A549 (cell line): Measurements from ENCODE around the gene RIMBP2. TPM values are rescaled to one million over a fixed set of nuclear protein-coding genes. Genes with fewer than 3 reads are reported as not detected.

ENCODE experiments used
- ATAC-seq, 2 experiments: fragments of 200-7000 bp in 1 of 2; fragments of >200 bp in 1 of 2; cut with Nextera tagmentation in 1 of 2; cut with Tn5 transposase in 1 of 2; 3 replicates each; pipeline versions ENCODE4 v1.8.0 to v1.9.1; 2018 to 2020; ENCODE audit warnings: mild to moderate bottlenecking in 1 of 2, moderate library complexity in 1 of 2
- CTCF ChIA-PET: fragments of 300-600 bp; sonication (Branson Sonifier 250); formaldehyde crosslinking; extraction: SDS; loops from one replicate; lab custom pipeline; 2021; ENCODE audit warnings: antibody characterized with exemption, inconsistent platforms; lab: Yijun Ruan, JAX
- POLR2A ChIA-PET: fragments of 350-600 bp; formaldehyde crosslinking; extraction: SDS; loops from one replicate; lab custom pipeline; 2021; ENCODE audit warnings: antibody characterized with exemption, inconsistent platforms; lab: Yijun Ruan, JAX
- DNase-seq, 2 experiments: peaks; one replicate each; pipeline versions ENCODE4 v3.0.0 to v3.0.0-alpha.2; 2011 to 2016; ENCODE audit warnings: low read depth in 1 of 2, low spot score in 1 of 2
- FAIRE-seq: peaks from 2 replicates; lab custom pipeline; 2011; peaks lifted over from hg19 to GRCh38; lab: Jason Lieb, UNC
- H3K27ac ChIP-seq, 2 experiments: fragments of >200 bp; sonication (Bioruptor Twin); formaldehyde crosslinking; 3 replicates each; pipeline ENCODE4 v1.5.1; 2016 to 2017
- H3K4me1 ChIP-seq: fragments of >200 bp; sonication (Bioruptor Twin); formaldehyde crosslinking; 3 replicates; pipeline ENCODE4 v1.6.1; 2016
- H3K4me2 ChIP-seq: fragments of >200 bp; sonication (Bioruptor Twin); formaldehyde crosslinking; 3 replicates; pipeline ENCODE4 v1.6.1; 2016
- H3K4me3 ChIP-seq: fragments of >200 bp; sonication (Bioruptor Twin); formaldehyde crosslinking; 3 replicates; pipeline ENCODE4 v1.5.1; 2016
- H3K9me3 ChIP-seq: fragments of >200 bp; sonication (Bioruptor Twin); formaldehyde crosslinking; 3 replicates; pipeline ENCODE4 v1.6.1; 2016
- CBX8 ChIP-seq: fragments of 200-600 bp; sonication (generic); IDR thresholded peaks from 2 replicates; pipeline ENCODE4 v1.6.1; 2016
- CHD4 ChIP-seq: fragments of 200-600 bp; sonication (generic); IDR thresholded peaks from 2 replicates; pipeline ENCODE4 v1.6.1; 2016; ENCODE audit warnings: antibody characterized with exemption, mild to moderate bottlenecking, borderline replicate concordance
- EHF ChIP-seq: fragments of 250-450 bp; sonication (Bioruptor Pico); IDR thresholded peaks from 2 replicates; pipeline ENCODE4 v1.5.0; 2020; ENCODE audit warnings: mild to moderate bottlenecking
- ESRRA ChIP-seq: fragments of 150-350 bp; IDR thresholded peaks from 2 replicates; pipeline ENCODE4 v1.6.1; 2014; ENCODE audit warnings: mild to moderate bottlenecking, low read length, borderline replicate concordance
- FOSB ChIP-seq: fragments of 250-450 bp; sonication (Bioruptor Pico); IDR thresholded peaks from 2 replicates; pipeline ENCODE4 v1.5.0; 2020; ENCODE audit warnings: mild to moderate bottlenecking, moderate library complexity
- FOSL2 ChIP-seq, 2 experiments: fragments of 450-650 bp in 1 of 2; fragments of >200 bp in 1 of 2; sonication (Bioruptor Twin) in 1 of 2; formaldehyde crosslinking; IDR thresholded peaks; 2 replicates each; pipeline versions ENCODE4 v1.5.0 to v1.6.1; 2016 to 2020; ENCODE audit warnings: mild to moderate bottlenecking in 1 of 2, moderate library complexity in 1 of 2
- FOXS1 ChIP-seq: fragments of 250-450 bp; sonication (Bioruptor Pico); IDR thresholded peaks from 2 replicates; pipeline ENCODE4 v1.5.0; 2020; ENCODE audit warnings: mild to moderate bottlenecking, moderate library complexity
- GATA3 ChIP-seq: IDR thresholded peaks from 2 replicates; pipeline ENCODE4 v1.6.1; 2012; ENCODE audit warnings: borderline replicate concordance
- HDAC2 ChIP-seq: fragments of 200-600 bp; sonication (generic); IDR thresholded peaks from 2 replicates; pipeline ENCODE4 v1.6.1; 2016
- HEYL ChIP-seq: fragments of 250-450 bp; sonication (Bioruptor Pico); IDR thresholded peaks from 2 replicates; pipeline ENCODE4 v1.8.0; 2021; ENCODE audit warnings: mild to moderate bottlenecking, moderate library complexity
- HOXA7 ChIP-seq: fragments of 250-450 bp; sonication (Bioruptor Pico); IDR thresholded peaks from 2 replicates; pipeline ENCODE4 v1.5.0; 2020; ENCODE audit warnings: mild to moderate bottlenecking, moderate library complexity
- HOXB13 ChIP-seq: fragments of 250-450 bp; sonication (Bioruptor Pico); IDR thresholded peaks from 2 replicates; pipeline ENCODE4 v1.5.0; 2020; ENCODE audit warnings: low read depth, mild to moderate bottlenecking, moderate library complexity
- HOXB5 ChIP-seq: fragments of 250-450 bp; sonication (Bioruptor Pico); IDR thresholded peaks from 2 replicates; pipeline ENCODE4 v1.5.0; 2020; ENCODE audit warnings: mild to moderate bottlenecking, moderate library complexity
- MAFK ChIP-seq: fragments of 450-650 bp; IDR thresholded peaks from 2 replicates; pipeline ENCODE4 v1.6.1; 2014; ENCODE audit not compliant: partially characterized antibody
- MAZ ChIP-seq: fragments of 150-350 bp; IDR thresholded peaks from 2 replicates; pipeline ENCODE4 v1.6.1; 2014; ENCODE audit warnings: antibody characterized with exemption, low read depth, low read length, borderline replicate concordance
- MYC ChIP-seq: IDR thresholded peaks from 2 replicates; pipeline ENCODE4 v1.6.1; 2012; ENCODE audit warnings: mild to moderate bottlenecking, inconsistent platforms, low read length, improper control_type of control experiment, borderline replicate concordance
- NFE2L2 ChIP-seq: fragments of 150-350 bp; conservative IDR thresholded peaks from 2 replicates; pipeline ENCODE4 v1.6.1; 2014; ENCODE audit warnings: low read length
- RFX5 ChIP-seq: fragments of 450-650 bp; IDR thresholded peaks from 2 replicates; pipeline ENCODE4 v1.7.1; 2014; ENCODE audit warnings: antibody characterized with exemption, mild to moderate bottlenecking, moderate library complexity
- ZC3H11A ChIP-seq: fragments of 450-650 bp; IDR thresholded peaks from 2 replicates; pipeline ENCODE4 v1.6.1; 2014; ENCODE audit warnings: antibody characterized with exemption, mild to moderate bottlenecking
- WGBS: methylation state at CpG from one replicate; pipeline ENCODE4 v1.1.6; 2017; ENCODE audit errors: missing lambda C conversion rate; 5-methylcytosine and 5-hydroxymethylcytosine counted together
- polyA plus RNA-seq, 4 experiments: library from polyadenylated mRNA; depleted of rRNA in 3 of 4; stranded (reverse); fragments of >200 nt; fragmentation: RNase III in 1 of 4; extraction: RNeasy Plus Mini Kit Qiagen cat#74134 plus additional on column Dnase treatment in 1 of 4; gene quantifications; 2 replicates in 3 of 4; 3 replicates in 1 of 4; pipeline ENCODE4 v1.2.3, GENCODE V29; 2011 to 2017
- TF ChIP-seq, protein P1 (sequence below): fragments of >200 bp; sonication (Bioruptor Twin); formaldehyde crosslinking; IDR thresholded peaks from 3 replicates; pipeline ENCODE4 v1.5.1; 2016
- TF ChIP-seq, protein P2 (sequence below): IDR thresholded peaks from 2 replicates; pipeline ENCODE4 v1.6.1; 2012; ENCODE audit warnings: low read depth, borderline replicate concordance
- TF ChIP-seq, protein P3 (sequence below): fragments of 250-450 bp; sonication (Bioruptor Pico); IDR thresholded peaks from 2 replicates; pipeline ENCODE4 v1.5.0; 2021; ENCODE audit warnings: mild to moderate bottlenecking, moderate library complexity, borderline replicate concordance
- TF ChIP-seq, protein P4 (sequence below): fragments of >200 bp; sonication (Bioruptor Twin); formaldehyde crosslinking; IDR thresholded peaks from 3 replicates; pipeline ENCODE4 v1.6.1; 2016
- TF ChIP-seq, protein P5 (sequence below): IDR thresholded peaks from 2 replicates; pipeline ENCODE4 v1.6.1; 2012

The RIMBP2 gene
- polyA plus RNA-seq, 2 of the 4 experiments (the other 2 are of a cell fraction), result not detected

DNA sequence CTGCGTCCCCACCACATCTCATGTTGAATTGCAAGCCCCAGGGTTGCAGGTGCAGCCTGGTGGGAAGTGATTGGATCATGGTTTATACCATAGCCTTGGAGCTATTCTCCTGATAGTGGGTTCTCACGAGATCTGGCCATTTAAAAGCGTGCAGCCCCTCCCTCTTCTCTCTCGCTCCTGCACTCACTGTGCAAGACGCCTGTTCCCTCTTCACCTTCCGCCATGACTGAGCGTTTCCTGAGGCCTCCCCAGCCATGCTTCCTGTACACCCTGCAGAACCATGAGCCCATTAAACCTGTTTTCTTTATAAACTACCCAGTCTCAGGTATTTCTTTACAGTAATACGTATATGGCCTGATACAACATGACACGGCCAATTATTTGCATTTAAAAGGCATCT is 146.6 kb downstream of the RIMBP2 start:
- no peak overlapping the region for H3K4me2 ChIP-seq
- no peak for FAIRE-seq
- POLR2A ChIA-PET, result no interaction called here
- CTCF ChIA-PET, result no interaction called here
- H3K4me1 ChIP-seq, result no peaks in the 10 kb centered on the region
- no peak overlapping the region for H3K4me3 ChIP-seq
- H3K27ac ChIP-seq, result no peak overlapping the region
- no peak for DNase-seq
- peaks cover 6% of the 10 kb centered on the region; the same call in 1 of the 3 replicates for H3K9me3 ChIP-seq
- WGBS, result 25% methylated on average over 9 of the region's 9 CpGs
- TF ChIP-seq MYC, result no peak
- no peak for TF ChIP-seq FOSB
- TF ChIP-seq, protein P1, sequence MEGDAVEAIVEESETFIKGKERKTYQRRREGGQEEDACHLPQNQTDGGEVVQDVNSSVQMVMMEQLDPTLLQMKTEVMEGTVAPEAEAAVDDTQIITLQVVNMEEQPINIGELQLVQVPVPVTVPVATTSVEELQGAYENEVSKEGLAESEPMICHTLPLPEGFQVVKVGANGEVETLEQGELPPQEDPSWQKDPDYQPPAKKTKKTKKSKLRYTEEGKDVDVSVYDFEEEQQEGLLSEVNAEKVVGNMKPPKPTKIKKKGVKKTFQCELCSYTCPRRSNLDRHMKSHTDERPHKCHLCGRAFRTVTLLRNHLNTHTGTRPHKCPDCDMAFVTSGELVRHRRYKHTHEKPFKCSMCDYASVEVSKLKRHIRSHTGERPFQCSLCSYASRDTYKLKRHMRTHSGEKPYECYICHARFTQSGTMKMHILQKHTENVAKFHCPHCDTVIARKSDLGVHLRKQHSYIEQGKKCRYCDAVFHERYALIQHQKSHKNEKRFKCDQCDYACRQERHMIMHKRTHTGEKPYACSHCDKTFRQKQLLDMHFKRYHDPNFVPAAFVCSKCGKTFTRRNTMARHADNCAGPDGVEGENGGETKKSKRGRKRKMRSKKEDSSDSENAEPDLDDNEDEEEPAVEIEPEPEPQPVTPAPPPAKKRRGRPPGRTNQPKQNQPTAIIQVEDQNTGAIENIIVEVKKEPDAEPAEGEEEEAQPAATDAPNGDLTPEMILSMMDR, result no peak
- TF ChIP-seq HEYL (CRISPR knock-in tag), result no peak
- TF ChIP-seq MAFK, result no peak
- no peak for TF ChIP-seq HOXA7 (CRISPR knock-in tag)
- TF ChIP-seq ESRRA, result no peak
- no peak for TF ChIP-seq GATA3
- TF ChIP-seq HDAC2, result no peak
- no peak for TF ChIP-seq HOXB5 (CRISPR knock-in tag)
- TF ChIP-seq RFX5, result no peak
- no peak for TF ChIP-seq CBX8
- no peak for TF ChIP-seq HOXB13 (CRISPR knock-in tag)
- no peak for TF ChIP-seq MAZ
- TF ChIP-seq FOXS1, result no peak
- no peak for TF ChIP-seq CHD4
- TF ChIP-seq, protein P2, sequence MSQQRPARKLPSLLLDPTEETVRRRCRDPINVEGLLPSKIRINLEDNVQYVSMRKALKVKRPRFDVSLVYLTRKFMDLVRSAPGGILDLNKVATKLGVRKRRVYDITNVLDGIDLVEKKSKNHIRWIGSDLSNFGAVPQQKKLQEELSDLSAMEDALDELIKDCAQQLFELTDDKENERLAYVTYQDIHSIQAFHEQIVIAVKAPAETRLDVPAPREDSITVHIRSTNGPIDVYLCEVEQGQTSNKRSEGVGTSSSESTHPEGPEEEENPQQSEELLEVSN, result no peak
- no peak for TF ChIP-seq ZC3H11A
- TF ChIP-seq, protein P3, sequence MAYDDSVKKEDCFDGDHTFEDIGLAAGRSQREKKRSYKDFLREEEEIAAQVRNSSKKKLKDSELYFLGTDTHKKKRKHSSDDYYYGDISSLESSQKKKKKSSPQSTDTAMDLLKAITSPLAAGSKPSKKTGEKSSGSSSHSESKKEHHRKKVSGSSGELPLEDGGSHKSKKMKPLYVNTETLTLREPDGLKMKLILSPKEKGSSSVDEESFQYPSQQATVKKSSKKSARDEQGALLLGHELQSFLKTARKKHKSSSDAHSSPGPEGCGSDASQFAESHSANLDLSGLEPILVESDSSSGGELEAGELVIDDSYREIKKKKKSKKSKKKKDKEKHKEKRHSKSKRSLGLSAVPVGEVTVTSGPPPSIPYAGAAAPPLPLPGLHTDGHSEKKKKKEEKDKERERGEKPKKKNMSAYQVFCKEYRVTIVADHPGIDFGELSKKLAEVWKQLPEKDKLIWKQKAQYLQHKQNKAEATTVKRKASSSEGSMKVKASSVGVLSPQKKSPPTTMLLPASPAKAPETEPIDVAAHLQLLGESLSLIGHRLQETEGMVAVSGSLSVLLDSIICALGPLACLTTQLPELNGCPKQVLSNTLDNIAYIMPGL (CRISPR knock-in tag), result no peak
- TF ChIP-seq, protein P4, sequence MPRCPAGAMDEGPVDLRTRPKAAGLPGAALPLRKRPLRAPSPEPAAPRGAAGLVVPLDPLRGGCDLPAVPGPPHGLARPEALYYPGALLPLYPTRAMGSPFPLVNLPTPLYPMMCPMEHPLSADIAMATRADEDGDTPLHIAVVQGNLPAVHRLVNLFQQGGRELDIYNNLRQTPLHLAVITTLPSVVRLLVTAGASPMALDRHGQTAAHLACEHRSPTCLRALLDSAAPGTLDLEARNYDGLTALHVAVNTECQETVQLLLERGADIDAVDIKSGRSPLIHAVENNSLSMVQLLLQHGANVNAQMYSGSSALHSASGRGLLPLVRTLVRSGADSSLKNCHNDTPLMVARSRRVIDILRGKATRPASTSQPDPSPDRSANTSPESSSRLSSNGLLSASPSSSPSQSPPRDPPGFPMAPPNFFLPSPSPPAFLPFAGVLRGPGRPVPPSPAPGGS, result no peak
- no peak for ATAC-seq

DNA sequence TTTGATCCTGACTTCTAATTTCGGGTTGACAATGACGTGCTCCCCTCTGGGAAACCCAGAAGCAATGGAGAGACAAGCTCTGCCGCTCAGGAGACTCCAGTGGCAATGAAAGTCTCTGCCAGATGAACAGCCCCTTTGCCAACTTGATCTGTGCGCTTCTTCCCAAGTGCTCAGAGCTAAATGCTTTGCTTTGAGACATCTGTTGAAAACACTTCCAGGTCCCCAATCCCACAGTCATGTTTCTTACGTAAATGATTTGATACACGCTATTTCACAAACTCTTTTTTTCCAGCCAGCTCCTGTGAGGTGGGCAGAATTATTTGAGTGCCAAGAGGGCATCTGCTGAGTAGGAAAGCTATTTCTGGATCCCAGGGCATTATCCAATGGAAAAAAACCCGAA is 147.6 kb downstream of the RIMBP2 start:
- Histone ChIP-seq H3K4me2 (no peak overlapping the region), H3K9me3 (peaks cover 6% of the 10 kb centered on the region; the same call in 1 of the 3 replicates), H3K4me1 (no peaks in the 10 kb centered on the region), H3K4me3 (no peak overlapping the region), H3K27ac (no peak overlapping the region)
- ATAC-seq (no peak), FAIRE-seq (no peak), DNase-seq (no peak)
- POLR2A ChIA-PET, result no interaction called here
- whole genome bisulfite sequencing, result 8% methylated on average over 7 of the region's 7 CpGs
- CTCF ChIA-PET, result interaction anchor here (0.8 to 1.0 kb wide), 2 partner anchors 8 to 10 kb away, joined by 3 read pairs; no protein-coding TSS in a partner anchor
- TF ChIP-seq CHD4 (no peak), ESRRA (no peak), CBX8 (no peak), NFE2L2 (no peak), FOSL2 (IDR thresholded peaks at IDR 0.05) (no peak), FOSL2 (CRISPR knock-in tag; IDR thresholded peaks at IDR 0.05) (no peak), HOXB5 (CRISPR knock-in tag) (no peak), EHF (CRISPR knock-in tag) (no peak)
- TF ChIP-seq, protein P3 (CRISPR knock-in tag), result no peak
- TF ChIP-seq, protein P5, sequence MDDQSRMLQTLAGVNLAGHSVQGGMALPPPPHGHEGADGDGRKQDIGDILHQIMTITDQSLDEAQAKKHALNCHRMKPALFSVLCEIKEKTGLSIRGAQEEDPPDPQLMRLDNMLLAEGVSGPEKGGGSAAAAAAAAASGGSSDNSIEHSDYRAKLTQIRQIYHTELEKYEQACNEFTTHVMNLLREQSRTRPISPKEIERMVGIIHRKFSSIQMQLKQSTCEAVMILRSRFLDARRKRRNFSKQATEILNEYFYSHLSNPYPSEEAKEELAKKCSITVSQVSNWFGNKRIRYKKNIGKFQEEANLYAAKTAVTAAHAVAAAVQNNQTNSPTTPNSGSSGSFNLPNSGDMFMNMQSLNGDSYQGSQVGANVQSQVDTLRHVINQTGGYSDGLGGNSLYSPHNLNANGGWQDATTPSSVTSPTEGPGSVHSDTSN, result no peak
